GM21825 (cell line): ENCODE results near the gene SLC25A51.
"Not testable (repeated sequence)": the region's sequence is repeated elsewhere in the genome, so short reads cannot be mapped to it uniquely, and the experiment has no call there.

ENCODE experiments used
- ATAC-seq: cut with Tn5 transposase; IDR thresholded peaks from one replicate; pipeline ENCODE4 v1.9.1; 2021; ENCODE audit warnings: mild to moderate bottlenecking, moderate library complexity; ENCODE audit not compliant: unreplicated experiment

SLC25A51 gene

DNA sequence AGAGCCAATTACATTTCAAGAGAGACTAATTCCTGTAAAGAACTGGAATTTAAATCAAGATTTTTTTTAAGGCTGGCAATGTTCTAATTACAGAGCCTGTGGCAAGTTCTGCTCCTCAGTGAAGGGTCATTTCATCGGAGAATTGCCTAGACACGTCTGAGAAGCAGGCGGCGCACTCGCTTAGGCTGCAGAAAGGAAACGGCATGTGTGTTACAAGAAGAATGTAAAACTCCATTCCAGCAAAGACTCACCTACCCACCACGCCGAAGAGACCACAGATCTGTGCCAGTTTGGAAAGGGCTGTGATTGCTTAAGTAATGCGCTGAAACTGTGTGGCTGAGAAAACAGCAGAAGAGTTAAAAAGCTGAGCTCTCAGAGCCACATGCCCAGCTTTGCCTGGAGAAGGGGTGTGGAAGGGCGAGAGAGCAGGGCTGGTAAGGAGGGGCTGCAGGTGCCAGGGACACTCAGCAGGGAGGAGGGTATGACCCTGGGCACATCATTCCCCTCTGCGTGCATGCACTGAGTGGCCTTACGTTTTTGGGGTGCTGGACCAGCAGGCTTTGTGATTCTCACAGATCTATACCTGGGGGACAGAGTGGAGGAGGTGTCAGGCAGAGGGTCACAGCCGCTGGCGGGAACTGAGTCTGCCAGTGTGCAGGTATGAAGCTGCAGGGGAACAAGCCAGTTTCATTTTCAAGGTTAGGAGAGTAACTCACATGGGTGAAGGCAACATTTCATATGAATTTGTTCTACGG lies 17.8 kb upstream of the SLC25A51 start:
- no peak for ATAC-seq

DNA sequence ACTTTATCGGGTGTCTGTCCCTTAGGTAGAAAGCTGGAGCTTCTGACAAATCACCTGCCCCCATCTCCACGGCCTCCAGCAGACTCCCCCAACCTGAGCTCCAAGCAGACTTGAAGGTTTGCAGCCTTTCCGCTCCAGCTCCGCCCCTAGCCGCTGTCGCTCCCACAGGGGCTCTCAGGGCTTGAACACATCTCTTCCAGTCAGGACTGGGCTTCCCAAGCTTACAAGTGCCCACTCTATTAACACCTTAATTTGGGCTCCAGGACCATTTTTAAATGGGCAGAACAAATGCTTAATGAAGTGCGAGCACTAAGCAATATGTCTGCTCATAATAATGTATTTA lies 17.2 kb upstream of the SLC25A51 start:
- no peak for ATAC-seq

DNA sequence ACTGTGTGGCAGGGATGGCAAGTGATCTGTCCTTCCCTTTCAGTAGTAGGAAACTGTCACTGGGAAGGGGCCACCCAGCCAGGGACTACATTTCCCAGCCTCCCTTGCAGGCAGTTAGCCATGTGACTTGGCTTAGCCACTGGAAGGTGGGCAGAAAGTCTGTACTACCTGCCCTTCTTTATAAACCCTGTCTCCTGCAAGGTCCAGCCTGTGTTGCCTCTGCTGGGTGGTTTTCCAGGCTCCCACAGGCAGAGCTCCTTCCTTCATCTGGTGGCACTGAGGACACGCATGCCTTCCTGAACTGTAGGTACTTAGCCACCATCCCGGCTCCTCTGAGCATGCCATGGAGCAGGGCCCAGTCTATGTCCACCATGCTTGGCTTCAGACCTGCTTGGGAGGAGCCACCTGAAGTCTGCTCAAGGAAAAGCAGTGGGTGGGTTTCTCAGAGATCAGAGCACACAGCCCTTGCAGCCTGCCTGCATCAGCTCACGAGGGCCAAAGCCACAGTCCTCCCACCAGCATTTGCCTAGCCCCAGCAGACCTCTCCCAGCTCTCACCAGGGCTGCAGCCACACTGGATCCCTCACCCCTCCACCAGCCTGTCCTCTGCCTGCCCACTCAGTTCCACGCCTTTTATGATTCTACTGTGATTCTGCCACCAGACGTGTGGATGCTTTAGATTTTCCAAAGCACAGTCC lies 16.7 kb upstream of the SLC25A51 start:
- ATAC-seq, result no peak

DNA sequence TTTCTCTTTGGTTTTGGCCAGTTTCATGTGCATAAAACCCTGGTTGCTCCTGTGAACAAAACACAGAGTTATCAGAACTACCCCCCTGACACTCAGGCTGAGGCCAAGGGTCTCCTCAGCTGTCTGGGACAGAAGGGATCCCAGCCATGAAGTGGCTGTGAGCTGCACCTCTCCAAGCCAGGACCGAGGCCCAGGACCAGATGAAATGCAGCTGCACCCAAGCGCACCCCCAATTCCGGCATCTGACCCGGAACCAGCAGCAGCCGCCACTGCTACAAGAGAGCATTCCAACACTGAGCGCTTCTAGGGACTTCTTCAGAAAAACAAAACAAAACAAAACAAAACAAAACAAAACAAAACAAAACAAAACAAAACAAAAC lies 16.0 kb upstream of the SLC25A51 start:
- ATAC-seq, result no peak

DNA sequence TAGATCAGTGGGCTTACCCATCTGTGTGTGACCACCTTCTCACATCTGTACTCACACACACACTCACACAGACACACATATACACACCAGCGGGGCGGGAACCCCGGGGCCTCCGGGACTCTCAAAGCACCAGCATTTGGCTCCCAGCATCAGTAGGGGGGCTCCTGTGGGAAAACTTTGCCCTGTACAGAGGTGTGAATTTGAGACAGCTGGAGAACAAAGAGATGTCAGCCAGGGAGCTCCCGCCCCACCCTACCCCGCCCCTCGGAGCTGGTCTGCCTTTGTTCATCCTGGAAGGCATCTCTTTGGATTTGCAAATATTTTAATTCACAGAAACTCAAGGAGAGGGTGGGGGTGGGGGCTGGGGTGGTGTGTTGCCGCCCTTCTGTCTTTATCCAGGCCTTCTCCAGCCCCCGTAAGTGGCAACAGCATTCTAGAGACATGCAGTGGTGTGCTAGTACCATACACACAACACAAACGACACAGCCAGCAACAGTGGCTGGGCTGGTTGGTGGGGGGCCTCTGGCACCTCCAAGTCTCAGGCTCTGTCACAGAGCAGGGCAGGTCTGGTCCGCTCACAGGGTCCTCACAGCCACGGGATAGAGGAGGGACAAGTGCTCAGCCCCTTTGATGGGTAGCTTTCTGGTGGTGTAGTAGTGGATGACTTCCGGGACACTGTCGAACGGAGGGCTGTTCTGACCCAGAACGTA lies 15.5 kb upstream of the SLC25A51 start:
- no peak for ATAC-seq

- ATAC-seq, result no peak
These were observed 14.8 kb upstream of the SLC25A51 start for GRCh38 chr9:37918665-37919170.

DNA sequence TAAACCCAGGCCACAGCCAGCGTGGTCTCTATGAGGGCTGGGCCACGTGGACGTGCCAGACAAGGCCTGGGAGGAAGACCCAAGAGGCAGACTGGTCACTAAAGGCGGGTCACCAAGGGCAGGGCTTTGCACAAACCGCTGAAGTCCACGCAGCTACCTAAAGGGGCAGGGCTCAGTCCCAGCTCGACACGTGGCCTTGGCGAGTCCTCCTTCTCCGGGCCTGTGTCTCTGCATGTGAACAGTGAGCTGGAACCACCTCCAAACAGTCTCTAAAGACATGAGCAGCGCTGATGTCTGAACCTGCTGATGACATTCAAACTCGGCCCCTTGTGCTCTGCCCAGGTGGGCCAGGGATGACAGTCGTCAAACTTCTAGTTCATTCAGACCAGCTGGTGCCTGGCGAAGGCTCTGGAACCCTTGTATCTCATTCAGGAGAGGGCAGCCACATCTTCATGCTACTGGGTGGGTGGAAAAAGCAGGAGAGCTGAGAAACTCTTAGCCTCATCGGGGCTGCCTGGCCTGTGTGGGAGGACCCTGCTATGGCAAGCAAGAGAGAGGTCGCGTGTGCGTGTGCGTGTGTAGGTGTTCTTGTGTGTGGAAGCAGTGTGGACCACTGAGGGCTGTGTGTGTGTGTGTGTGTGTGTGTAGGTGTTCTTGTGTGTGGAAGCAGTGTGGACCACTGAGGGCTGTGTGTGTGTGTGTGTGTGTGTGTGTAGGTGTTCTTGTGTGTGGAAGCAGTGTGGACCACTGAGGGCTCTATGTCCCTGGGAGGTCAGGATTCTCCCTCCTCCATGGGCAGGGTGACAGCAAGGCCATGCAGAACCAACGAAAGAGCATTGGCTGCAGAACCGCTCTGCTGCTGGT lies 14.1 kb upstream of the SLC25A51 start:
- no peak for ATAC-seq

- ATAC-seq, result no peak
These were observed 13.4 kb upstream of the SLC25A51 start for GRCh38 chr9:37917313-37917731.

DNA sequence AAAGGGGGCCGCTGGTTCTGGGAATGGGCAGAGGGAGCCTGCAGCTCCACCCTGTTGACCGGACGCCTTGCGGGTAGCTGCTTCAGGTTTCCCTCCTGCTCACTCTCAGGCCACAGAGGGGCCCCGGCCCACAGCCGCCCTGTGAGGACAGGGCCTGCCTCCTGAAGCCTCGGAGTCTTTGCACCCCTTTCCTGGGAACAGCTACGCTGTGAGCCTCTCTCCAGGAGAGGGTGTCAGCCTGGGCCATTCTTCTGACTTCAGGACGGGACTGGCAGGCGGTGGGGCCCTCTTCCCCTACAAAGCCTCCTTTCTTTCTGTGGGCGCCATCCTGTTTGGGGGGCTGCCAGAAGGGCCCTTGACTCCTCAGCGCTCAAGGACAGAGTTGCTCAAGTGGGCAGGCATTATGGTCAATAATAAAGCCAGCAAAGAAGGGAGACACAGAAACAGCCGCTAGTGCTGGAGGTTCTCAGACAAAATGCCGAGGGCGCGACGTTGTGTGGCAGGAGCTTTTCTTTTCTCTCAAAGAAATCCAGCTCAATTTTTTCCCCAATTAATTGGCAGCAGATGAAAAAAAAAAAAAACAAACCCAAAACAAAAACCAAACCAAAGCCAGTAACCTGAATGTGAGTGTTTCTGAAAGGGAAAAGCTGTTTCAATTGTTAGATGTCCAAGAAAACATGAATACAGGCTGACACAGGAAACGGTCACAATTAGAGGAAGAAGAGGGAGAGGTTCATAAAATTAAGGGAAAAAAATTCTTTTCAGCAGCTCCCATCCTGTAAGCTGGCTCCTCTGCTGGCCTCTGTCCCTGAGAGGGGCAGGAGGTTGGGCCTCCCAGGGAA lies 12.8 kb upstream of the SLC25A51 start:
- ATAC-seq, result no peak

- no peak for ATAC-seq
These were observed 12.1 kb upstream of the SLC25A51 start for GRCh38 chr9:37915911-37916470.

- no peak for ATAC-seq
These were observed 10.9 kb upstream of the SLC25A51 start for GRCh38 chr9:37914701-37915358.

DNA sequence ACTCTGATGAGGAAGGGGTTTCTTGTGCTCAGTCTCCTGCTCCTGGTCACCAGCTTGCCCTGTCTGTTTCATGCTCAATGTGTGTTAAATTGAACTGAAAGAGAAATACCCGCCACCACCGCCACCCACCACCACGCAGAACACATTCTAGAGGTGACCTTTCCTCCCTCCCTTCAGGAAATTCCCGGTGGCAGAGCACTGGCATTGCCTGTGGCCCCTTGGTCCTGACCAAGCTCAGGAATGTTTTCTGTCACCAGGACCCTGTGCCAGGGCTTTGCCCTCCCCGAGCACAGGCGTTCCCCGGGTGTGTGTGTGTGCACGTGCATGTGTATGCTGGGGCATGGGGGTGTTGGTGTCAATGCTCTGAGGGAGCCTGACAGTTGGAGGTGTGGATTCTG lies 10.2 kb upstream of the SLC25A51 start:
- no peak for ATAC-seq

- peak; percentile 68 for ATAC-seq
These were observed 9.7 kb upstream of the SLC25A51 start for GRCh38 chr9:37913480-37914153.

- ATAC-seq, result no peak
These were observed 7.3 kb upstream of the SLC25A51 start for GRCh38 chr9:37911271-37911681.

GRCh38 chr9:37910271-37910670 lies 6.3 kb upstream of the SLC25A51 start:
- ATAC-seq, result no peak

DNA sequence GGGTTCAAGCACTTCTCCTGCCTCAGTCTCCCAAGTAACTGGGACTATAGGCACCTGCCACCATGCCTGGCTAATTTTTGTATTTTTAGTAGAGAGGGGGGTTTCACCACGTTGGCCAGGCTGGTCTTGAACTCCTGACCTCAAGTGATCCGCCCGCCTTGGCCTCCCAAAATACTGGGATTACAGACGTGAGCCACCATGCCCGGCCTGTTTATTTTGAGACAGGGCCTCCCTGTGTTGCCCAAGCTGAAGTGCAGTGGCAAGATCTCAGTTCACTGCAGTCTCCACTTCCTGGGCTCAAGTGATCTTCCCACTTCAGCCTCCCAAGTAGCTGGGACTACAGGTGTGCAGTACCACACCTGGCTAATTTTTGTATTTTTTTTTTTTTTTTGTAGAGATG lies 5.9 kb upstream of the SLC25A51 start:
- ATAC-seq, result not testable (repeated sequence)

DNA sequence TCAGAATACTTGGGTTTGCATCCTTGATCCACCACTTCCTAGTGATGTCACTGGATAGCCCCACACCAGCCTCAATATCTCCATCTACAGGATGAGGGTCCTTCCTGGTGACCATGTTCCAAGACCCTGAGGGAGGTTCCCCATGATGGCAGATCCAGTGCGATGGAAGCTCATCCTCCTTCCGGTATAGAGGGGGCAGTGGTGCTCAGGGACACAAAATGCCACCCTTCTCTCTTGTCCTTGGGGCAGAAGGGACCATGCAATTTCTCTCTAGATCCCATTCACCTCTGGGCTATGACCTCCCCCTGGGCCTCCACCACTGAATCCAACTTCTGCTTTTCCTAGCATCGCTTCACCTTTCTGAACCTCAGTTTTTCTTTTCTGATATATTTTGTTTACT lies 5.4 kb upstream of the SLC25A51 start:
- ATAC-seq, result no peak

DNA sequence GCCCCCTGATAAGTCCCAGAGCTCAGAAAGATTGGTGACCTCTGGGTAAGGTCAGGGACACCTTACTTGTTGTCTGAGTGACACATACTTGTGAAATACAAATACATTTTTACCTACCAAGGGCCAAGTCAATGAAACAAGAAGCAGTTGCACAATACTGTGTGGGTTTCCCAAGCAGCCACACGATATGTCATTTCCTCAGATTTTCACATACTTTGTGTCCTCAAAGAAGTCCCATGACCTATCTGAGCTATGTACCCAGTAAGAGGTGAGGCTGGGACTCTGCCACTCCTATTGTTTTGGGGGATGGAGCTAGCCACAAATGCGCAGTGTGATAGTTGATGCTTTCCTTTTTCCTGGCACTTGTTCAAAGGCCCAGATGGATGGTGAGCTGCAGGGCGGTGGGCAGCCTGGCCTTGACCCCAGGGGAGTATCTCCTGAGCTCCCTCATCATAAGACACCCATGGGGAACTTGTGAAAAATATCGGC lies 4.8 kb upstream of the SLC25A51 start:
- no peak for ATAC-seq
